Endothelial cell of umbilical vein (primary cell): ENCODE data around the gene TRIM14. TPM values are rescaled to one million over a fixed set of nuclear protein-coding genes. Genes with fewer than 3 reads are reported as not detected.

Source experiments
- BruUV-seq: library from RNA; stranded (reverse); fragments of 400-500 nt; replicated peaks from 2 replicates; lab custom pipeline; 2021; lab: Mats Ljungman, UMichigan
- CTCF ChIA-PET: fragments of 300-600, 350-600 bp; sonication (Branson Sonifier 250); formaldehyde crosslinking; loops from one replicate; lab custom pipeline; 2021; ENCODE audit warnings: antibody characterized with exemption, inconsistent platforms; lab: Charles Lee
- POLR2A ChIA-PET: fragments of 300-600, 350-600 bp; sonication (Branson Sonifier 250); formaldehyde crosslinking; loops from one replicate; lab custom pipeline; 2021; ENCODE audit warnings: antibody characterized with exemption, inconsistent platforms; lab: Charles Lee
- DNase-seq: peaks from one replicate; pipeline ENCODE4 v3.0.0-alpha.2; 2011; ENCODE audit warnings: low read depth, low spot score
- FAIRE-seq: peaks from 2 replicates; lab custom pipeline; 2011; peaks lifted over from hg19 to GRCh38; lab: Jason Lieb, UNC
- H2AFZ ChIP-seq: 2 replicates; pipeline ENCODE4 v1.6.0; 2012; ENCODE audit warnings: low read depth, low read length, control low read depth, inconsistent platforms
- H3K27ac ChIP-seq: 2 replicates; pipeline ENCODE4 v1.5.1; 2011; ENCODE audit warnings: low read depth, mild to moderate bottlenecking, control low read depth, low read length, moderate library complexity; ENCODE audit not compliant: insufficient read depth
- H3K27me3 ChIP-seq, 2 experiments: 2 replicates each; pipeline versions ENCODE4 v1.6.0 to v1.6.1; 2011; ENCODE audit warnings: low read length in 2 of 2, mixed read lengths in 1 of 2; ENCODE audit not compliant: control insufficient read depth in 2 of 2, insufficient read depth in 2 of 2
- H3K36me3 ChIP-seq, 2 experiments: 2 replicates in 1 of 2; 3 replicates in 1 of 2; pipeline ENCODE4 v1.5.1; 2011; ENCODE audit warnings: low read length in 2 of 2, mild to moderate bottlenecking in 1 of 2, moderate library complexity in 1 of 2; ENCODE audit not compliant: control insufficient read depth in 2 of 2, insufficient read depth in 2 of 2; ENCODE audit errors: extremely low read depth in 1 of 2
- H3K4me1 ChIP-seq: 3 replicates; pipeline ENCODE4 v1.5.1; 2011; ENCODE audit warnings: mild to moderate bottlenecking, low read length; ENCODE audit not compliant: control insufficient read depth, insufficient read depth; ENCODE audit errors: extremely low read depth
- H3K4me2 ChIP-seq: 2 replicates; pipeline ENCODE4 v1.6.1; 2011; ENCODE audit warnings: low read length, control low read depth, mixed read lengths; ENCODE audit not compliant: insufficient read depth
- H3K4me3 ChIP-seq, 3 experiments: fragments of 200-600 bp in 1 of 3; sonication (generic), shearing (Covaris generic) in 1 of 3; replicated peaks in 1 of 3; 2 replicates each; pipeline ENCODE4 v1.5.1; 2011 to 2016; ENCODE audit warnings: control low read depth in 3 of 3, low read length in 3 of 3, mild to moderate bottlenecking in 2 of 3, inconsistent platforms in 1 of 3, low read depth in 1 of 3, moderate library complexity in 1 of 3; ENCODE audit not compliant: insufficient read depth in 1 of 3
- H3K79me2 ChIP-seq: 2 replicates; pipeline ENCODE4 v1.6.0; 2012; ENCODE audit warnings: low read length, inconsistent platforms; ENCODE audit not compliant: control insufficient read depth, insufficient read depth
- H3K9ac ChIP-seq: replicated peaks from 2 replicates; pipeline ENCODE3; 2011; ENCODE audit warnings: low read length, control low read depth; ENCODE audit not compliant: insufficient read depth; ENCODE audit errors: extremely low read depth
- H3K9me1 ChIP-seq: replicated peaks from 3 replicates; pipeline ENCODE4 v1.6.0; 2011; ENCODE audit warnings: mild to moderate bottlenecking, low read length; ENCODE audit not compliant: control insufficient read depth, insufficient read depth; ENCODE audit errors: extremely low read depth
- H3K9me3 ChIP-seq: replicated peaks from 2 replicates; pipeline ENCODE4 v1.5.1; 2012; ENCODE audit warnings: low read length, inconsistent platforms; ENCODE audit not compliant: control insufficient read depth, insufficient read depth
- H4K20me1 ChIP-seq: replicated peaks from 2 replicates; pipeline ENCODE3; 2011; ENCODE audit warnings: mild to moderate bottlenecking, low read length; ENCODE audit not compliant: control insufficient read depth, insufficient read depth; ENCODE audit errors: extremely low read depth
- EZH2 ChIP-seq: IDR thresholded peaks from 2 replicates; pipeline ENCODE4 v1.6.1; 2012; ENCODE audit warnings: borderline replicate concordance, low read depth, mild to moderate bottlenecking, moderate library complexity, low read length, inconsistent platforms; ENCODE audit not compliant: severe bottlenecking
- GATA2 ChIP-seq: IDR thresholded peaks from 2 replicates; pipeline ENCODE4 v1.7.0; 2011; ENCODE audit warnings: low read depth, mild to moderate bottlenecking, moderate library complexity, mixed read lengths, low read length; ENCODE audit not compliant: insufficient read length, insufficient read depth
- POLR2A ChIP-seq: IDR thresholded peaks from 2 replicates; pipeline ENCODE4 v1.6.1; 2012; ENCODE audit warnings: low read depth, mild to moderate bottlenecking, control low read depth, low read length
- dilution Hi-C: fragments of 300-500 bp; cut with MboI; formaldehyde crosslinking; loops from one replicate; pipeline ENCODE4 v1.15.0; 2019; ENCODE audit warnings: low sequenced_read_pairs; ENCODE audit not compliant: extremely low pct_ligation_motif_present
- intact Hi-C: fragments of 100-400 bp; cut with micrococcal nuclease; formaldehyde crosslinking; loops from one replicate; pipeline ENCODE4 v1.10.0; 2022
- polyA plus RNA-seq, 4 experiments: library from polyadenylated mRNA; depleted of rRNA in 3 of 4; stranded (reverse) in 3 of 4; unstranded in 1 of 4; fragments of >200 nt; gene quantifications; 2 replicates each; pipeline versions ENCODE4 v1.2.1 to v1.2.3, GENCODE V29; 2011 to 2012; ENCODE audit warnings: missing spikeins in 1 of 4
- total RNA-seq: library from RNA; stranded (reverse); gene quantifications from 2 replicates; pipeline ENCODE4 v1.2.3, GENCODE V29; 2021
- TF ChIP-seq, protein P1 (sequence below), 2 donors: IDR thresholded peaks; 1 replicate in 1 of 2; 2 replicates in 1 of 2; pipeline ENCODE4 v1.5.1; 2011; ENCODE audit warnings: low read length in 2 of 2, mild to moderate bottlenecking in 2 of 2, moderate library complexity in 2 of 2, control low read depth in 1 of 2, inconsistent platforms in 1 of 2, low read depth in 1 of 2; ENCODE audit not compliant: insufficient read depth in 1 of 2; ENCODE audit errors: extremely low read depth in 1 of 2
- TF ChIP-seq, protein P2 (sequence below): IDR thresholded peaks from 2 replicates; pipeline ENCODE4 v1.6.1; 2011; ENCODE audit not compliant: insufficient read depth, insufficient read length

The TRIM14 gene
- total and polyA plus RNA-seq, 2 donors (not counting 3 experiments of a cell fraction or from before 2014, with no cell fraction given), result 4.8 to 10.7 TPM

DNA sequence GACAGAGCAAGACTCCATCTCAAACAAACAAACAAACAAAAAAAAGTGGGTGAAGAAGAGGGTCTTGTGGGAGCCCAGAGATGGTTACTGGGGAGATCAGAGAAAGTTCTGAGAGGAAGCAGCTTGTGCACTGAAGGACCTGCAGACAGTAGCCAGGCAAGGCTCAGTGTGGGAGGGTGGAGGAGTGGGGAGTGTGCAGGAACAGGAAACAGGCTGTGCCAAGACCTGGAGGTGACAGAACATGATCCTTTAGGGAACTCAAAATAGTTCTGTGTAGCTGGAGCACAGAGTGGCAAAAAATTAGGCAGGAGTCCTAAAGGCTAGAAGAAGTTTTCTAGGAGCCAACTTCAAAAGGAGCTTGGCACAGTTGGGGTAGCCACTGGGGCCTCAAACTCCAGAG lies 81.7 kb downstream of the TRIM14 start:
- Histone ChIP-seq H2AFZ (no peak overlapping the region), H3K4me2 (no peak overlapping the region), H3K4me1 (peaks cover 13% of the 10 kb centered on the region), H3K27ac (no peak overlapping the region), H3K4me3 (no peak overlapping the region), H3K27me3 (no peaks in the 10 kb centered on the region), H3K9ac (no peak overlapping the region), H3K9me3 (no peaks in the 10 kb centered on the region), H3K79me2 (no peaks in the 10 kb centered on the region), H3K36me3 (no peaks in the 10 kb centered on the region), H4K20me1 (no peaks in the 10 kb centered on the region), H3K9me1 (no peaks in the 10 kb centered on the region)
- BruUV-seq, result no TSS peak
- peak; percentile 25 for DNase-seq
- CTCF ChIA-PET, result interaction anchor here (1.0 to 2.0 kb wide), 7 partner anchors 13 to 54 kb away, joined by 3 to 5 read pairs (median 4); partner anchors contain the start of genes ANP32B and NANS
- peak; percentile 95 for FAIRE-seq
- dilution Hi-C loops (no loop called here), intact Hi-C loops (no loop called here)
- TF ChIP-seq, protein P1, sequence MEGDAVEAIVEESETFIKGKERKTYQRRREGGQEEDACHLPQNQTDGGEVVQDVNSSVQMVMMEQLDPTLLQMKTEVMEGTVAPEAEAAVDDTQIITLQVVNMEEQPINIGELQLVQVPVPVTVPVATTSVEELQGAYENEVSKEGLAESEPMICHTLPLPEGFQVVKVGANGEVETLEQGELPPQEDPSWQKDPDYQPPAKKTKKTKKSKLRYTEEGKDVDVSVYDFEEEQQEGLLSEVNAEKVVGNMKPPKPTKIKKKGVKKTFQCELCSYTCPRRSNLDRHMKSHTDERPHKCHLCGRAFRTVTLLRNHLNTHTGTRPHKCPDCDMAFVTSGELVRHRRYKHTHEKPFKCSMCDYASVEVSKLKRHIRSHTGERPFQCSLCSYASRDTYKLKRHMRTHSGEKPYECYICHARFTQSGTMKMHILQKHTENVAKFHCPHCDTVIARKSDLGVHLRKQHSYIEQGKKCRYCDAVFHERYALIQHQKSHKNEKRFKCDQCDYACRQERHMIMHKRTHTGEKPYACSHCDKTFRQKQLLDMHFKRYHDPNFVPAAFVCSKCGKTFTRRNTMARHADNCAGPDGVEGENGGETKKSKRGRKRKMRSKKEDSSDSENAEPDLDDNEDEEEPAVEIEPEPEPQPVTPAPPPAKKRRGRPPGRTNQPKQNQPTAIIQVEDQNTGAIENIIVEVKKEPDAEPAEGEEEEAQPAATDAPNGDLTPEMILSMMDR (IDR thresholded peaks at IDR 0.05; ENCODE audit: extremely low read depth in 1 of 2, insufficient read depth in 1 of 2, low read depth in 1 of 2, low read length in 2 of 2), result no peak
- TF ChIP-seq POLR2A (no peak), GATA2 (no peak), EZH2 (no peak)
- TF ChIP-seq, protein P2, sequence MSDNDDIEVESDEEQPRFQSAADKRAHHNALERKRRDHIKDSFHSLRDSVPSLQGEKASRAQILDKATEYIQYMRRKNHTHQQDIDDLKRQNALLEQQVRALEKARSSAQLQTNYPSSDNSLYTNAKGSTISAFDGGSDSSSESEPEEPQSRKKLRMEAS, result no peak
- POLR2A ChIA-PET, result interaction anchor here (0.7 kb wide), 1 partner anchor 19 kb away, joined by 3 read pairs; the partner anchor contains the start of gene NANS
